ENCODE data around the gene TSKU.

The TSKU gene

GRCh38 chr11:76783294-76783895 is at the start of gene TSKU:
Gene TSKU, plus strand, starts transcription at chr11:76783356. Its CDS starts 12,261 bp downstream, at chr11:76795617.
- peak; percentile 65 for DNase-seq

- peak; percentile 65 for DNase-seq
These were observed 49.2 kb upstream of the TSKU start for GRCh38 chr11:76733906-76734305.

GRCh38 chr11:76734456-76735420 is 48.4 kb upstream of the TSKU start:
- DNase-seq, result no peak

- DNase-seq, result no peak
These were observed 47.3 kb upstream of the TSKU start for GRCh38 chr11:76735841-76736240.

GRCh38 chr11:76736266-76736665 is 46.9 kb upstream of the TSKU start:
- no peak for DNase-seq

GRCh38 chr11:76736773-76737495 is 46.2 kb upstream of the TSKU start:
- DNase-seq, result no peak

- no peak for DNase-seq
These were observed 44.4 kb upstream of the TSKU start for GRCh38 chr11:76738618-76739240.

GRCh38 chr11:76739798-76740197 is 43.4 kb upstream of the TSKU start:
- DNase-seq, result no peak

- DNase-seq, result no peak
These were observed 42.4 kb upstream of the TSKU start for GRCh38 chr11:76740772-76741171.

- no peak for DNase-seq
These were observed 40.3 kb upstream of the TSKU start for GRCh38 chr11:76742902-76743301.

GRCh38 chr11:76744186-76745043 is 38.7 kb upstream of the TSKU start:
- DNase-seq, result no peak

- DNase-seq, result no peak
These were observed 38.1 kb upstream of the TSKU start for GRCh38 chr11:76745044-76745376.

- no peak for DNase-seq
These were observed 37.5 kb upstream of the TSKU start for GRCh38 chr11:76745561-76746207.

GRCh38 chr11:76747153-76747914 is 35.8 kb upstream of the TSKU start:
- DNase-seq, result no peak

GRCh38 chr11:76747915-76748860 is 35.0 kb upstream of the TSKU start:
- no peak for DNase-seq

GRCh38 chr11:76748948-76749347 is 34.2 kb upstream of the TSKU start:
- no peak for DNase-seq

- no peak for DNase-seq
These were observed 33.1 kb upstream of the TSKU start for GRCh38 chr11:76750067-76750466.

GRCh38 chr11:76750746-76751145 is 32.4 kb upstream of the TSKU start:
- no peak for DNase-seq

- peak; percentile 89 for DNase-seq
These were observed 30.6 kb upstream of the TSKU start for GRCh38 chr11:76752321-76753143.

All from femur (tissue), 1 donor.